Central memory CD8-positive, alpha-beta T cell (primary cell): Measurements from ENCODE around the gene CYP1B1.

Experiments
- ATAC-seq: fragments of 150-1000 bp; cut with Tn5 transposase; replicated peaks from 2 replicates; pipeline ENCODE4 v1.10.0; 2022; ENCODE audit warnings: mild to moderate bottlenecking, moderate FRiP score, moderate number of reproducible peaks; ENCODE audit not compliant: poor library complexity, severe bottlenecking; ENCODE audit errors: extremely low read depth
- DNase-seq, 2 donors: peaks; one replicate each; pipeline ENCODE4 v3.0.0; 2021; ENCODE audit warnings: low spot score in 2 of 2
- H3K27ac Mint-ChIP-seq: one replicate; pipeline ENCODE4 v1.8.0; 2022; ENCODE audit warnings: low read depth, mild to moderate bottlenecking, moderate library complexity, mixed read lengths
- H3K27me3 Mint-ChIP-seq: one replicate; pipeline ENCODE4 v1.8.0; 2022; ENCODE audit warnings: mixed read lengths
- H3K36me3 Mint-ChIP-seq: one replicate; pipeline ENCODE4 v1.8.0; 2022; ENCODE audit warnings: mild to moderate bottlenecking, moderate library complexity, mixed read lengths; ENCODE audit not compliant: insufficient read depth
- H3K4me1 Mint-ChIP-seq: one replicate; pipeline ENCODE4 v1.8.0; 2022; ENCODE audit warnings: mixed read lengths
- H3K4me3 Mint-ChIP-seq: one replicate; pipeline ENCODE4 v1.8.0; 2022; ENCODE audit warnings: mild to moderate bottlenecking, moderate library complexity, mixed read lengths
- H3K9me3 Mint-ChIP-seq: one replicate; pipeline ENCODE4 v1.8.0; 2022; ENCODE audit warnings: mixed read lengths

Gene CYP1B1

DNA sequence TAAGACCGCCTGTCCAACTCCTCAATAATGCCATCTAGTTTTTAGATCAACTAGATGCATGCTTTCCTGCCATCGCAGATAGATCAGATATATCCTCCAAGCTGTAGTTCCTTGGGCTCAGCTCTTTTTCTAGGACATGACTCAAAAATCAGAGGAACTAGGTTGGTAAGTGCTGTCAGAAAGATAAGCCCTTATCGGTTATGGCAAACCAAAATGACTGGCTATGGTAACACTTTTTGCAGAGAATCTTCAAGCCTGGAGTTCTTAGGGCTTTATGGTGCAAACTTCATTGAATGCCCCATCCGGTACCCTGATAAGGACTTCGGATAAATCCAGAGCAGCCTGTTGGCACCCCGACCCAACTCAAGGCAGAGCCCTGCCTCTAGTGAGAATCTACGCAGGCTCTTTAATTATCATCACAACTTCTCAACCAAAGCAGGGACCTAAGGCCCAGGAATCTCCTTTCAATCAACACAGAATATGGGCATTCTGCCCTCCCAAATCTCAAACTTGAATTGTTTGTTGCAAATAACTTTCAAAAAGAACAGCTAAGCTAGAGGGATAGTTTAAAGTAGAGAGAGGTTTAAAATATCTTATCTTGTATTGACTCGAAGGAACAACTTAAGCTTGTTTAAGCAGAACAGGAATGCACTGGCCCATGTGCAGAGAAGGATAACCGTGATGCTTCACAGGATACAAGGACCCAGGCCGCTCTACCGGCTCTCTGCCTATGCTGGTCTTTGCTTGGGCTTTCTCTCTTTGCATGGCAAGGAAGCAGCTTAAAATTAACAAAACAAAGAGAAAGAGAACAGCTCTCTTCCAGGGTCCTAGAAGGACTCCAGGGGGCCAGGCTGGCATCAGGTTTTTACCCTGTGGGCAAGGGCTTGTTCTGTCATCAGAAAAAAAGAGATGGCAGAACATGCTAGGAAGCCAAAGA is 3.4 kb upstream of the CYP1B1 start:
- Mint-ChIP-seq H3K4me1 (no peaks in the 10 kb centered on the region), H3K4me3 (no peak overlapping the region), H3K27ac (no peak overlapping the region), H3K27me3 (peaks cover 70% of the 10 kb centered on the region), H3K36me3 (peaks cover 1% of the 10 kb centered on the region), H3K9me3 (no peaks in the 10 kb centered on the region)
- ATAC-seq (no peak), DNase-seq (no peak)

- Mint-ChIP-seq H3K9me3 (no peaks in the 10 kb centered on the region), H3K4me3 (peak overlapping the region; percentile 4), H3K36me3 (no peaks in the 10 kb centered on the region), H3K4me1 (peaks cover 5% of the 10 kb centered on the region), H3K27ac (no peak overlapping the region), H3K27me3 (peaks cover 70% of the 10 kb centered on the region)
- no peak for ATAC-seq
- no peak for DNase-seq
Observed at GRCh38 chr2:38077431-38077769, 1.4 kb upstream of the CYP1B1 start.

DNA sequence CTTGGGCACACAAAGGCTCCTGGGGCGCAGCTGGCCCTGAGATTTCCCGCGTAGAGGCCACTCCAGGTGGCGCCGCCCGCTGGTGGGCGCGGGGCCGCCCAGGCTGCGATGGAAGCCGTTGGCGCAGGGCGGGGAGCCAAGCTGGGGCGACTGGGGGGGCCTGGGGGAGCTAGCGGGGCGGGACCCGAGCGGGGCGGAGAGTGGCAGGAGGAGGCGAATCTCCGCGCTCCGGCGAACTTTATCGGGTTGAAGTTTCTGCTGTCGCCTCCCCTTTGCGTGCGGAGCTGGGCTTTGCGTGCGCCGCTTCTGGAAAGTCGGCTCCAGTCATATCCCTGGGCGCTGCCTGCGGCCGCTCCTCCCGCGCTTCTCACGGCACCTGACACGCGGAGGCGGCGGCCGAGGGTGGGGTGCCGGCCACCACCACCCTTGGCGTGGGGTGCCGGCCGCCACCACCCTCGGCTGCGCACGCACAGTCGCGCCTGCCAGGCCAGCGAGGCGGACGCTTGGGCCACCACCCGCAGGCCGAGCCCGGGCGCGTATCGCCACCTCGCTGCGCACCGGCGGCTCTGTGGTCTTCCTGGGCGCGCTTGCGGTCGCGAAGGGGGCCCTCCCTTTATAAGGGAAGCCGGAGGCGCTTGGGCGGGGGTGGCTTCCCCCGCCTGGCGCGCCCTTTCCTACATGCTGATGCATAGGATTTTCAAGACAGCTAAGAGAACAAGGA is 919 bp upstream of the CYP1B1 start:
- H3K4me3 Mint-ChIP-seq: peak overlapping the region; percentile 44
- peaks cover 5% of the 10 kb centered on the region for H3K4me1 Mint-ChIP-seq
- DNase-seq (no peak), ATAC-seq (no peak)
- no peaks in the 10 kb centered on the region for H3K36me3 Mint-ChIP-seq
- H3K27ac Mint-ChIP-seq: no peak overlapping the region
- H3K27me3 Mint-ChIP-seq: peaks cover 69% of the 10 kb centered on the region
- no peaks in the 10 kb centered on the region for H3K9me3 Mint-ChIP-seq

DNA sequence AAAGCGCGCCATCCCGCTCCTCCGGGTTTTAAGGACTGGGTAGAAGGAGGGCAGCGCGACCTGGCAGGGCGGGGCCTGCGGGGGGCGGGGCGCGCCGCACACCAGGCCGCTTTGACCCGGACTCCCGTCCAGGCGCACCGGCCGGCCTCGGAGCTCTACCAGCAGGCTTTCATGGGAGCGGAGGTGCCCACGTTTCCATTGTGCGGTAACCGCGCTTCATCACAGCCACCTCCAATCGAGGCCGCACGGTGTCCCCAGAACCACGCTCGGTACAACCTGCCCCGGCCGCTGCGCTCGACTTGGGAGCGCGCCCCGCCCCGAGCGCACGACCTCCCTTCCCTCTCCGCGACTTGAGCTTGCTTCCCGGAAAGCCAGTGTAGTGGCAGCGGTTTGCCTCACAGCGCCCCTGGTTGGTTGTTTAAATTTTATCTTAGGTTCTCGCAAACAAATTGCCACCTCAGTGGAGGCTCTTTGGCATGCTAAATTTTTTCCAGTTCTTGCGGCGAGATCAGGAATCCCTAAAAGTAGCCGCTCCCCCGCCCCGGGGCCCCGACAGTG is 280 bp upstream of the CYP1B1 start:
- no peaks in the 10 kb centered on the region for H3K9me3 Mint-ChIP-seq
- DNase-seq (no peak), ATAC-seq (no peak)
- peaks cover 64% of the 10 kb centered on the region for H3K27me3 Mint-ChIP-seq
- H3K4me1 Mint-ChIP-seq: peaks cover 5% of the 10 kb centered on the region
- H3K36me3 Mint-ChIP-seq: no peaks in the 10 kb centered on the region
- peak overlapping the region; percentile 44 for H3K4me3 Mint-ChIP-seq
- H3K27ac Mint-ChIP-seq: no peak overlapping the region

DNA sequence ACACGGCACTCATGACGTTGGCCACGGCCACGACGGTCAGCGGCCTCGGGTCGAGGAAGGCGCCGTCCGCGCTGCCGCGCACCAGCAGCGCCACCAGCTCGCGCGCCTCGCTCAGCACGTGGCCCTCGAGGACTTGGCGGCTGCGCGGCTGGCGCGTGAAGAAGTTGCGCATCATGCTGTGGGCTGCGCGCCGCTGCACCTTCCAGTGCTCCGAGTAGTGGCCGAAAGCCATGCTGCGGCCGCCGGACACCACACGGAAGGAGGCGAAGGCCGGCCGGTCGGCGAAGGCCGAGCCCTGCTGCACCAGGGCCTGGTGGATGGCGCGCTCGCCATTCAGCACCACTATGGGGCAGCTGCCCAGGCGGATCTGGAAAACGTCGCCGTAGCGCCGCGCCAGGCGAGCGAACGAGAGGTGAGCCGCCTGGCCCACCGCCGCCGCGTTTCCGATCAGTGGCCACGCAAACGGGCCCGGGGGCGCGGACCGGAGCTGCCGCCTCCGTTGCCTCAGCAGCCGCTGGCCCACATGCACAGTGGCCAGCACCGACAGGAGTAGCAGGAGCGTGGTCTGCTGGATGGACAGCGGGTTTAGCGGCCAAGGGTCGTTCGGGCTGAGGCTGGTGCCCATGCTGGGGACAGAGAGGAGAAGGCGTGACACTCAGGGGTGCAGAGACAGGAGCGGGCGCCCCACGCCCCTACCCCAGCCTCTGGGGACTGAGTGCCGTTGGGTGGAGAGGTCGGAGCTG is 1.0 kb downstream of the CYP1B1 start:
- no peak for ATAC-seq
- peak overlapping the region; percentile 18 for H3K4me3 Mint-ChIP-seq
- H3K27me3 Mint-ChIP-seq: peaks cover 51% of the 10 kb centered on the region
- no peaks in the 10 kb centered on the region for H3K9me3 Mint-ChIP-seq
- H3K36me3 Mint-ChIP-seq: no peaks in the 10 kb centered on the region
- H3K4me1 Mint-ChIP-seq: peaks cover 5% of the 10 kb centered on the region
- H3K27ac Mint-ChIP-seq: no peak overlapping the region
- no peak for DNase-seq

- no peak overlapping the region for H3K27ac Mint-ChIP-seq
- ATAC-seq (no peak), DNase-seq (no peak)
- no peaks in the 10 kb centered on the region for H3K9me3 Mint-ChIP-seq
- no peaks in the 10 kb centered on the region for H3K36me3 Mint-ChIP-seq
- H3K27me3 Mint-ChIP-seq: peaks cover 43% of the 10 kb centered on the region
- H3K4me1 Mint-ChIP-seq: peaks cover 5% of the 10 kb centered on the region
- H3K4me3 Mint-ChIP-seq: peak overlapping the region; percentile 29
Observed at GRCh38 chr2:38074058-38074763, 1.7 kb downstream of the CYP1B1 start.

- Mint-ChIP-seq H3K27ac (no peak overlapping the region), H3K4me3 (peak overlapping the region; percentile 29), H3K27me3 (peaks cover 36% of the 10 kb centered on the region), H3K4me1 (peaks cover 5% of the 10 kb centered on the region), H3K36me3 (no peaks in the 10 kb centered on the region), H3K9me3 (no peaks in the 10 kb centered on the region)
- no peak for ATAC-seq
- DNase-seq: no peak
Observed at GRCh38 chr2:38073211-38074057, 2.5 kb downstream of the CYP1B1 start.

GRCh38 chr2:38070438-38070837 is 5.5 kb downstream of the CYP1B1 start:
- Mint-ChIP-seq H3K27me3 (peaks cover 21% of the 10 kb centered on the region), H3K27ac (no peak overlapping the region), H3K9me3 (no peaks in the 10 kb centered on the region), H3K4me3 (no peak overlapping the region), H3K4me1 (peaks cover 5% of the 10 kb centered on the region), H3K36me3 (no peaks in the 10 kb centered on the region)
- no peak for ATAC-seq
- DNase-seq: no peak

GRCh38 chr2:38068234-38068633 is 7.7 kb downstream of the CYP1B1 start:
- DNase-seq (no peak), ATAC-seq (no peak)
- no peak overlapping the region for H3K27ac Mint-ChIP-seq
- peaks cover 15% of the 10 kb centered on the region for H3K27me3 Mint-ChIP-seq
- H3K9me3 Mint-ChIP-seq: no peaks in the 10 kb centered on the region
- H3K4me1 Mint-ChIP-seq: no peaks in the 10 kb centered on the region
- H3K36me3 Mint-ChIP-seq: no peaks in the 10 kb centered on the region
- H3K4me3 Mint-ChIP-seq: no peak overlapping the region

DNA sequence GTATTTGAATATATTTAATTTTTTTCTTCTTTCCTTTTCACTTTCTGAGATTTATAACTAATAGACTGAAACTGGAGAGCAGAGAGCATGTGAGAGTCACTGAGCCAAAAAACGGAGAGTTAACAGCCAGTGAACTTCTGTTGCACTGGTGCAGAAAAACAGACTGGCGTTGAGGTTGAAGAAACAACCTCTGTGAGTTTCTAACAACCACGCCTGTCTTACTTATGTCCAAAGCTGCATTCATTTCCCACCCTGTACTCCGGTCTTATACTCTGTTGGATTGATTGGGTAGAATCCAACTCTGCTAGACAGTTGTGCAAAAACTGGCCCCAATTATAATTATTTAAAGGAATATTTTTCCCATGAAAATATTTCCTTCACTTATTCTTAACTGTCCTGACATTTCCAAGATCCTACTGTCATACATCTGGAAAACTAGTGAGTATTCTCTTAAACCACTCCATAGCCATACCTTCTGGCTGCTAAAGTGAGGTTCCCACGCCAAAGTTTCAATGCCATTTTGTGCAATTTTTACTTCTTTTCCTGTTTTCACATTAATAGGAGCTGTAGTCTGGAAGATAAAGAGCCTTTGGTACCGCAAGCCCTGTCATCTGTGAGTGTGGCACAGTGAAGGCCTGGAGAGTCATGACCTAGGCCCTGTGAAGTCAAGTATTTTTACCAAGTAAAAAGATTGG is 9.4 kb downstream of the CYP1B1 start:
- no peak for DNase-seq
- Mint-ChIP-seq H3K27me3 (peaks cover 19% of the 10 kb centered on the region), H3K4me3 (no peak overlapping the region), H3K36me3 (no peaks in the 10 kb centered on the region), H3K4me1 (no peaks in the 10 kb centered on the region), H3K27ac (no peak overlapping the region), H3K9me3 (no peaks in the 10 kb centered on the region)
- ATAC-seq: no peak

DNA sequence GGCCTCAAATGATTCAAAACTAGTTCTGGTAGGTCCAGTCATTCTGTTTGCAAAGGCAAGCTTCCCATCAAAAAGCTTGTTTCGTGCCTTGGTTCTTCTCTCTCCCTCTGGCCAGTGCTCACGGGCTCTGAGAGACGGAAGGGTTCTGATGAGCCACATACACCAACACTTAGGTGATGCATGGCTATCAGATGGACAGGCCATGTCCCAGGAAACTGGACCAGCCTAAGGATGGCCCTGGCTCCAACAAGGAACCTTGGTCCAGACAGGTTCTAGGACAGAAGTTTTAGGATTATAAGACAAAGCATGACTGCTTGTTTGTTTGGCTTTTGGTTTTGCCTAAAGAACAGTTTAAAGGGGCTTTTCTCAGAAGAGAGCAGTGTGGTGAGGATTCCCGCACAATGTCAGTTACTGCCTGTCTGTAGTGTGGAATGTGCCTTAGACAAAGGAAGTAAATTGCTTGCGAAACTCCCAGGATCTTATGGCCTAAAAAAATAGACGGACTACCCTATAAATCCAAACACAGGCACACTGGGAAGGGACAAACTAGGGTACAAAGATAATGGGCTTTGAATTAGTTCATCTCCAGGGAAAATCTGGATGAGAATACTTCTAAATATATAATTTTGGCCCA is 10.3 kb downstream of the CYP1B1 start:
- Mint-ChIP-seq H3K4me3 (no peak overlapping the region), H3K9me3 (no peaks in the 10 kb centered on the region), H3K4me1 (no peaks in the 10 kb centered on the region), H3K27ac (no peak overlapping the region), H3K36me3 (no peaks in the 10 kb centered on the region), H3K27me3 (peaks cover 20% of the 10 kb centered on the region)
- DNase-seq (no peak), ATAC-seq (no peak)
